Endothelial cell of hepatic sinusoid (primary cell): ENCODE data around the gene SERINC4.

ENCODE experiments used
- in situ Hi-C: cut with HindIII; loops from 2 replicates; pipeline ENCODE4 v1.10.0; 2017; ENCODE audit warnings: low sequenced_read_pairs

Gene SERINC4

GRCh38 chr15:43799209-43799944 lies 643 bp downstream of the SERINC4 start:
- in situ Hi-C loops = no loop called here

DNA sequence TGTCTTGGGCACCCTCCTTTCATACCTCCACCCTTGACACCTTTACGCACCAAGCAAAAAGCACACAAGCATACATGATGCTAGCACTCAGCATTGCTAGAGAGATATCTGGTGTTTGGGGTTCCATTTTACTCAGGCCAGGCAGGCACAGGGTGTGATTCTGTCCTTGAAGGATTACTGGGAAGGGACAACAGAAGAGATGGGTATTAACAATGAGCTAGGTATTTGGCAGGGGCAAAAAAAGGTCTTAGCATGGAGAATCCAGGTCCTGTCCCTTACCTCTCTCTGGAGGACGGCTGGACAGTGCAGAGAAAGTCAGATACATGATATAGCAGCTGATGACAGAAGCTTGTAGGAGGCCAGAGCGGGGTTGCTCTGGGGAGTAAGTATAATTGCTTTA lies 3.5 kb downstream of the SERINC4 start:
- in situ Hi-C loops = no loop called here

DNA sequence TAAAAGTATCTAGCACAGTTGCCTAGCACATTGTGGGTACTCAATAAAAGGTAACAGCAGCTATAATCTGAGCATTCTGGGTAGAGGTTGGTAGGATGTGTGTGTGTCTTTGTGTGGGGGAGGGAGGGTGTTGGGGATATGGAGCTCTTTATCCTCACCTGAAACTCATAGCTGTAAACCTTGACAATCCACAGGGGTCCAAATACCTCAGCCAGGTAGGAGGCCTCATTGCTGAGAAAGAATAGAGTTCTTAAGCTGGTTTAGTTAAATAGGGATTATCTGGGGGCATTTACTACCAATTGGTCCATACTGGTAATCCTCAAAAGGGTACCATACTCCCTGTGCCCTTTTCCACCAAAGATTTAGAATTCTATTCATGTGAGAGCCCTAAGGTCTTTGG lies 4.0 kb downstream of the SERINC4 start:
- in situ Hi-C loops = no loop called here

GRCh38 chr15:43795197-43795596 lies 4.8 kb downstream of the SERINC4 start:
- in situ Hi-C loops = no loop called here

DNA sequence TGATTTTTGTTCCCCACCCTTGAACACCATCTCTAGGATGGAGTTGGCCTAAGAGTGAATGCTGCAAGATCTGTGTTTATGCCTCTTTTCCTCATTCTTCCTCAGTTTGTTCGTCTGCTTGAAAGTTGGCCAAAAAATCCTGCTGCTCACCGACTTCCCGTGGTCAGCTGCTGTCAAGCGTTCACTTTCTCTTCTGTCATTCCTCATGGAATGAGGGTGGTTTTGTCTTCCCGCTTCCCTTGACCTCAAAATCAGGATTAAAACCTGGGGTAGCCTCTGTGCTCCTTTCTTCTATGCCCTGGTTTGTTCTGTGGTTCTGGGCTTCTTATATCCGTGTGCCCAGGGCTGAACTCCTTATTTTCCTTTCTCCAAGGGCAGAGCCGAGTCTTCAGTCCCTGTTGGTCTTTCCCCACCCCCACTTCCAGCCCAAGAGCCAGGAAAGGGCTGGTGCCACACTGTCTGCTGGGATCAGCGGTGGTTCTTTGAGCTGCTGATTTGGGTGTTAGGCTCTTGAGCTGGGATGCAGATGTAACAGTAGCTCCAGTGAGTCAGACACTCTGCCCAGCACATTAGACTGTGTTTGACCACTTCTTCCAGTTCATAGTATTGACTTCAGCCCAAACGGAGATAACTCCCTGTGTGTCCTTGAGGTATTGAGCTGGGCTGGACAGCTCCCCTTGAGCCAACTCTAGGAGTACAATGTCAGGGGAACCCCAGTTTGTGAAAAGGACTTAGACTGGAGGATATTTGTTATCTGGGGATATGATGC lies 5.6 kb downstream of the SERINC4 start:
- in situ Hi-C loops = no loop called here

DNA sequence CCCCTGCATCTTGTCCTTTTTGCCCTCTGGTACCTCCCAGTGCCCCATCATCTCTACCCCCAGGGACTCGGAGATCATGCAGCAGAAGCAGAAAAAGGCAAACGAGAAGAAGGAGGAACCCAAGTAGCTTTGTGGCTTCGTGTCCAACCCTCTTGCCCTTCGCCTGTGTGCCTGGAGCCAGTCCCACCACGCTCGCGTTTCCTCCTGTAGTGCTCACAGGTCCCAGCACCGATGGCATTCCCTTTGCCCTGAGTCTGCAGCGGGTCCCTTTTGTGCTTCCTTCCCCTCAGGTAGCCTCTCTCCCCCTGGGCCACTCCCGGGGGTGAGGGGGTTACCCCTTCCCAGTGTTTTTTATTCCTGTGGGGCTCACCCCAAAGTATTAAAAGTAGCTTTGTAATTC lies 6.4 kb downstream of the SERINC4 start:
- in situ Hi-C loops = no loop called here

DNA sequence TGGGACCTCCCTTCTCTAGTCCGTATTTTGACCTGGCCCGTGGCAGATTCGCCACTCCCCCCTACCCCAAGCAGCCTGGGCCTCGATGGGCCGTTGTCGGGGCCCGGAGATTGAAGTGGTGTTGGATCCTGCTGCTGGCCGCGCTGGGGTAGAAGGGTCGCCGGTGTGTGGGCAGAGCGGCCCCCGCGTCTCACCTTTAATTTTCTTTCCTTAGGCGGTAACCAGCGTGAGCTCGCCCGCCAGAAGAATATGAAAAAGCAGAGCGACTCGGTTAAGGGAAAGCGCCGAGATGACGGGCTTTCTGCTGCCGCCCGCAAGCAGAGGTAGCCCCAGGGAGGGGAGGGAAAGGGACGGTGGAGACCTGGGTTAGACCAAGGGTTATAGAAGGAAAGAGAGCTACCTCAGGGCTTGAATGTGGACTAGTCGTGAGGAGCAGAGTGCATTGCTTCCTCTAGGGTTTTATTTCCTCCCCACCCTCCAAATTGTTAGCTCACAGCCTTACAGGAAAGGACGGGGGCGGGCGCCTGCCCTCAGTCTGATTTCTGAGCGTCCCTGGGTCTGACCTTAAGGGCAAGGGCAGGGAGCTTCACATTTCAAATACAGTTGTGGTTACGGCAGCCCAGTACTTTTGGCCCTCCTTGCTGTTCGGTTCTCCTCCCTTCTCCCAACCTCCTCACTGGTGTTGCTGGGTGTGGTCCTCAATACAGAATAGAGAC lies 7.1 kb downstream of the SERINC4 start:
- in situ Hi-C loops = no loop called here

GRCh38 chr15:43791993-43792760 lies 7.8 kb downstream of the SERINC4 start, which contains the start of gene SERF2:
TSS of gene SERF2 (plus strand) at chr15:43792320. CDS start at chr15:43792377, 57 bp downstream.
- in situ Hi-C loops = no loop called here

GRCh38 chr15:43789409-43789808 lies 10.6 kb downstream of the SERINC4 start:
- in situ Hi-C loops = no loop called here

DNA sequence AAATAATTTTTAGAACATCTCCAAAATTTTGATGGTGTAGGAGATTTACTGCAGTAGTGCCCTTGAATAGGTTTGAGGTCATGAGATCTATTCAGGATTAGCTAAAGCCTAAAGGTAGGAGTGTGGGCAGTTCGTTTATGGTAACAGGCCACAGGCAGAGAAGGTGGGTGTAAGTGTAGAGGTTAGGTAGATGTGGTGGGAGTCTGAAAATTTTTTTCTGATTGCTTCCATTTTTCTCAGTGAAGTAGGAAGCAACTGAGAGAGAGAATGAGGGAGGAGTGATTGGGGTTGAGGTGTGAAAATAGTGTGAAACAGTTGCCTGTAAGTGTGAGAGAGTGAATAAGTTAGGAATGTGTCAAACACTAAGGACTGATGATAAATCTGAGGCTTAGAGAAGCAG lies 21.0 kb downstream of the SERINC4 start:
- in situ Hi-C loops = no loop called here

DNA sequence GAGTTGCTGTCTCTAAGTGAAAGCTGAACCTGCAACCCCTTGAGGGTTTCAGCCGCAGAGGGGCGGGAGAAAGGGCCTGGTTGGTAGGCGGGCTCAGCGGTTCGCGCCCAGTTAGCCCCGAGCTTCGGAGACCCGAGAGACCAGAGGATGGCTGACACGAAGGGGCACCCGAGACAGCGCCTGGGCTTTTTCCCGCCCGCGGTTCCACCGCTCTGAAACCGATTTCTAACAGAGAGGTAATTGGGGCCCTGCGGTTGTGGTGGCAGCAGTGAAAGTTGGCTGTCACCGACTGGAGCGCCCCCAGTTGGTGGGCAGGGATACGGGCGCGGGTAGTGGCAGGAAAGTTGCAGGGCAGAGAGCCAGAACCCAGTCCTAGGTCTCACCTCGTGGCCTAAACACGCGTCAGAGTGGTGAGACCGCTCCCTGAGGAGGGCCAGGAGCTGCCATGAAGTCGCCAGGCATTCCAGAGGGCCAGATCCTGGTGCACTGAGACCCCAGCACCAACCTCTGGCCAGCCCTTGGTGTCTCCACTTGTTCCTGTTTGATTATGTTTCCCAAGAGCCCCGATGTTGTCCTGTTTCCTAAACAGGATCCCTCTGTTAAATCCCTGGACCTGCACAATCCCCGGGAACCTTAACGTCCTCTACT lies 22.6 kb downstream of the SERINC4 start:
- in situ Hi-C loops = no loop called here

DNA sequence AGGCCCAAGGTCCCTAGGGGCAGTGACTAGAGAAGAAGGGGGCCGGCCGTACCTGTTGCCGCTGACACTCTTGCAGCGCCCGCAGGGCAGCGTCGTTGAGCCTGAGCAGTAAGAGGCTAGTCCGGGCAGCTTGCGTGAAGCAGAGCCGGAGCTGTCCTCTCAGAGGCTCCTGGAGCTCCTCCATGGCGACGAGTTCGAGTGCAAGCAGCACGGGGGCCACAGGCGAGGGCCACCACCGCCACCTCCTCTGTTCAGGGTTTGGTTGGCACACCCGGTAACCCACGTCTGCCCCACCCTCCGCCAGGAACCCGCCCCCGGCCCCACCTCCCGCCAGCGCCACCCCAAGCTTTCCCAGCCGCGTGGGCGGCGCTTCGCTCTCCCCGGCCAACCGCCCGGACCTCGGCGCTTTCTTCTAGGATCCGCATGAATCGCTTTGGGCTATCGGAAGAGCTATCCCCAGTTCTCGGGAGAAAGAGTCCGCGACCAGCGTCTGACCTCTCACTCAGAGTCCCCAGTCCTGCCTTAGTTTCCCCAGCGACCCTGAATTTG lies 23.2 kb downstream of the SERINC4 start, which contains the start of gene ELL3:
ELL3 (minus strand) TSS at position 249 of the 549 bp plus-strand sequence; CDS start at position 184, 65 bp downstream.
- in situ Hi-C loops = no loop called here

GRCh38 chr15:43776101-43776717 lies 23.8 kb downstream of the SERINC4 start:
- in situ Hi-C loops = no loop called here

DNA sequence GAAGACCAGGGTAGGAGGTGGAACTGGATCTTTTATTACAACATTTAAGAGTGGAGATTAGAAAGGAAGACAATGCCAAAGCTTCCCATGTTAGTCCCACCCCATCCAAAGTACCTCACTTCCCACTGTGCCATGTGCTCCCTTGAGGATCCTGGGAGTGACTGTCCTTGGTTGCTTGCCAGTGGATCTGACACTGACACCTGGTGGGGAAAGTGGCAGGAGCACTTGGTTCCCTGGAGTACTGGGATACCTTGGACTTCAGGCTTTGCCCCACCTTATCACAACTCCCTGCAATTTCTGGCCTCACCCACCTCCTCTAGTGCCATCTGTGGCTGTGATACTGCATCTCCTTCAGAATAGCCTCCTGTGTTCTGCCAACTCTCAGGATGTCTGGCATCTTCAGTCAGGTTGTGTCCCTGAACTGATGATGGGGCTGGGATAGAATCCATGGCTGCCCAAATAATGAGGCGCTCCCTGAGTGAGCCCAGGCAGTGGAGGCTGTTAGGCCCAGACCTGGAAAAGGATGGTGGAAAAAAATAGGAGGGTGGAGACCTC lies 24.5 kb downstream of the SERINC4 start:
- in situ Hi-C loops = no loop called here

DNA sequence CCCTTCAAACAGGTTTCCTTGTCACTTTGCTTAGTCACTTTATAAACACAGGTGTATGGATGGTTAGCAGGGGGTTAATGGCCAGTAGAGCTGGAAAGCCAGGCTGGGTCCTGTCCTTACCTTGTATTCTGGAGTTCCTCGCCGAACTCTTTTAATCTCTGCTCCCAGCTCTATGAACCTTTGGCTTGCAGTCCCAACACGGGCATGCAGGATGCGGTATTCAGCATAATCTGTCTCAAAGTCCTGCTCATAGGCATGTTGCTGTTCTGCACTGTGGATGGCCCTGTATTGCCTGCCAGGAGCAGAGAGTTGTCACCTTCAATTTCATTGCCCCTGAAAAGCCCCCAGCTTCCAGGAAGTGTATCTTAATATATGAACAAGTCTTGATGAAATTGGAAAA lies 26.0 kb downstream of the SERINC4 start:
- in situ Hi-C loops = no loop called here

DNA sequence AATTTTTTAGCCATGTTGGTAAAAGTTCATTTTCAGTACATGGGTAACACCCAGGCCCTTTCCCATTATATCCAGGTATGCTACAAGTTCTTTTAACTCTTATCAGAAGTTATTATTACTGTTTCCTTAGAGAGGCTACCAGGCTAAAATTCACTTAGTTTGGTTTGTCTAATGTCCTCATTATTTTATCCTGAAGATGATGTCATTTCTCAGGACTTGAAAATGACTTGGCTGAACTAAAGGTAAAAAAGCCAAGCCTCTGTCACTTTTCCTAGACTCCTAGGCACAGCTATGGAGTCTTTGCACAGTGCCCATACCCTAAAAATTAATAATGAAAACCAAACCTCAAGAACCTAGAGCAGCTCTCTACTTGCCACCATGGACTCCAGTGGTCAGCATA lies 27.4 kb downstream of the SERINC4 start:
- in situ Hi-C loops = no loop called here

DNA sequence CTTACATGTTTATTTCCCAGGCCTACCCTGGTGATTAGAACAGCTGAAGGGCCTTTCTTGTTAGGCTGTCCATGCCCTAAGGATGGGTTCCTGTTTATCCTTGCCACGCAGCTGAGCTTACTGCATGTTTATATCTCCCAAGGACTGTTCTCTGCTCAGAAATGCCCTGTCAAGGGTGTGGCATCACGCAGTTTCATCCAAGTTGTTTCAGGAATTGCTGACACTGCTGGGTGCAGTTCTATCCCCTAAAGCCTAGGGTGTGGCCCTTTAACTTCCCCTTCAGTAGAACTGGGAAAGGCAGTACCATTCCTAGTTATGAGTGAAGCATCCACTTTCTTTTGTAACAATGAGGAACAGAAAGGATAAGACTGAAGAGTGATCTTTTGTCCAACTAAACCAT lies 28.2 kb downstream of the SERINC4 start:
- in situ Hi-C loops = no loop called here

DNA sequence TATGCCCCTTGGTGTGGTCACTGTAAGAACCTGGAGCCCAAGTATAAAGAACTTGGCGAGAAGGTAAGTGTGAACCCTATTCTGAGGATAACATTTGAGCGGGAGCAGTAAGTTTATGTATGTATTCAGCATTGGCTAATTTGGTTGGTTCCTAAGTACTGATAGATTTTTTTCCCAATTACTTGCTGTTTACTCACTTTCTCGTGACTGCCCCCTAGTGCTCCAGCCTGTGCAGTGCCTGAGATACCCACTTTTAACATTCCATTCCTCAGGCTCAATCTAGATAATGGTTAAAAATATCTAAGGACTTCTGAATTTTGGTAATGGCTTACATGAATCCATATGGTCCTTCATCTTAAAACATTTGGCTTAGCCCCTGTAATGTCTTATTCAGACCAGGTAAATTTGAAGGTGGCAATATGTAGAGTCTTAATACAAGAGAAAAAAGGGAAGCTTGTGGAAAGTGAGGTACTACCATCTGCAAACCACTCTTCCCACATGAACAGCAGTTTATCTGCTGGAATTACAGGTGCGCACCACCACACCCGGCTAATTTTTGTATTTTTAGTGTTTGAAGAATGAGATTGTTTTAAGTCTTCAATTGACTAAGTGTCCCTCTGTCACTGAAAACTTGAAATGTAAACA lies 30.3 kb downstream of the SERINC4 start:
- in situ Hi-C loops = no loop called here
